ENCODE results near the gene LRRC3C.

- TF ChIP-seq CTCF (IDR thresholded peaks at IDR 0.05) (no peak), POLR2A (IDR thresholded peaks at IDR 0.05) (no peak)
These were observed 35.2 kb downstream of the LRRC3C start, which contains the start of gene GSDMA for GRCh38 chr17:39962642-39963220.
